ENCODE results near the gene LMF2.

DNA sequence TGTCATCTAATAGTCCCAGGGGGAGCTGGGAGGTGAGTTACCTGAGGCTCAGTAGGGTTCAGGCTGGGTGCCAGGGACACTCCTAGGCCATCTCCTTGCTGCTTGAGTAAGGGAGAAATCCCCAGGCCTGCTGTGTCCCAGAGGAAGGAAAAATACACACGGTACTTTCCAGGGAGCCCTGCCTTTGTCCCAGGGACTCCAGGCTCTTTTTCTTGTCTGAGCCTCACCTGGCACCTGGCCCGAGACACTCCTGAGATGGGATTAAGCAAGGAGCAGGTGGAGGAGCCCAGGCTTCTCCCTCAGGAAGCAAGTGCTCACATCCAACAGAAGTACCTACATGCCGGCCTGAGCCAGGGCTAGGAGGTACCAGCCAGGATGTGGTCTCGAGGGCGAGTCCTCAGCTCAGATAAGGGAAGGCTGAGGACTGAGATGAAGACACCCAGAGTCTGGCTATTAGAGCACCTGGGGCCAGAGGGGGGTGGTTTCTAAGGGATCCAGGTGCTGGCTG, 37.3 kb upstream of the LMF2 start:
- TF ChIP-seq, protein P1, sequence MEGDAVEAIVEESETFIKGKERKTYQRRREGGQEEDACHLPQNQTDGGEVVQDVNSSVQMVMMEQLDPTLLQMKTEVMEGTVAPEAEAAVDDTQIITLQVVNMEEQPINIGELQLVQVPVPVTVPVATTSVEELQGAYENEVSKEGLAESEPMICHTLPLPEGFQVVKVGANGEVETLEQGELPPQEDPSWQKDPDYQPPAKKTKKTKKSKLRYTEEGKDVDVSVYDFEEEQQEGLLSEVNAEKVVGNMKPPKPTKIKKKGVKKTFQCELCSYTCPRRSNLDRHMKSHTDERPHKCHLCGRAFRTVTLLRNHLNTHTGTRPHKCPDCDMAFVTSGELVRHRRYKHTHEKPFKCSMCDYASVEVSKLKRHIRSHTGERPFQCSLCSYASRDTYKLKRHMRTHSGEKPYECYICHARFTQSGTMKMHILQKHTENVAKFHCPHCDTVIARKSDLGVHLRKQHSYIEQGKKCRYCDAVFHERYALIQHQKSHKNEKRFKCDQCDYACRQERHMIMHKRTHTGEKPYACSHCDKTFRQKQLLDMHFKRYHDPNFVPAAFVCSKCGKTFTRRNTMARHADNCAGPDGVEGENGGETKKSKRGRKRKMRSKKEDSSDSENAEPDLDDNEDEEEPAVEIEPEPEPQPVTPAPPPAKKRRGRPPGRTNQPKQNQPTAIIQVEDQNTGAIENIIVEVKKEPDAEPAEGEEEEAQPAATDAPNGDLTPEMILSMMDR (IDR thresholded peaks at IDR 0.05), result no peak
- TF ChIP-seq POLR2AphosphoS5 (IDR thresholded peaks at IDR 0.05; ENCODE audit: low read depth, low read length), result no peak
